Measurements from ENCODE around the gene CALB2.
A peak's percentile ranks its signal among the peaks of the same experiment; 100 is the strongest.

Gene CALB2

DNA sequence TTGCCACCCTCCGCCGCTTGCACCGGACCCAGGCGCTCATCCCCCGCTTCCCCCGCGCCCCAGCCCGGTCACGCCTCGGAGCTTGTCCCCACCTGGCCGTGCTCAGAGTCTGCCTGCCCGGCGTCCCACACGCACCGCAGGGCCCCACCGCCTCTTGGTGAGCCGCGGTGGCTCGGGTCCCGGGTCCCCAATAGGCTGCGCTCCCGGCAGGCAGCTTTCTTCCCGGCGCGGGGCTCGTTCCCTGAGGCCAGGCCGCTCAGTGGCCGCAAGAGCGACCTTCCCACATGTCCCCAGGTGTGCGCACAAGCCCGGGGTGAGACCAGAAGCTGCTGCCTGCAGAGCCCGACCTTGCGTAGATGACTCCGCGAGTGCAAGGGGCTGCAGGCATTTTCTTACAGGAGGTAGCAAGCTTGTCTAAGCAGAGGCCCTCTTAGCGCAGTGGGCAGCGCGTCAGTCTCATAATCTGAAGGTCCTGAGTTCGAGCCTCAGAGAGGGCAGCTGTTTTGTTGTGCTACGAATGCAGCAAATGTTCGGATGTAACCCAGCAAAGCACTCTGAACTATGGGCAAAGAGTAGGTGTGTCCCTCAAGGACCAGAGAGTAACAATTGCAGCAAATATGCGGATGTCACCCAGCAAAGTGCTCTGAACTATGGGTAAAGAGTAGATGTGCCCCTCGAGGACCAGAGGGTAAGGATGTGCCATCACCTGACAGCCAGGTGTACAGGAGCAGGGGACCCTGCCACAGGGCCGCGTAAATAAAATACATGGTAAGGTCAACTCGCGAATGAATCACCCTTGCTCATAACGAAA, 67.8 kb downstream of the CALB2 start:
- peak; percentile 45 for DNase-seq (ENCODE audit: low spot score)

DNA sequence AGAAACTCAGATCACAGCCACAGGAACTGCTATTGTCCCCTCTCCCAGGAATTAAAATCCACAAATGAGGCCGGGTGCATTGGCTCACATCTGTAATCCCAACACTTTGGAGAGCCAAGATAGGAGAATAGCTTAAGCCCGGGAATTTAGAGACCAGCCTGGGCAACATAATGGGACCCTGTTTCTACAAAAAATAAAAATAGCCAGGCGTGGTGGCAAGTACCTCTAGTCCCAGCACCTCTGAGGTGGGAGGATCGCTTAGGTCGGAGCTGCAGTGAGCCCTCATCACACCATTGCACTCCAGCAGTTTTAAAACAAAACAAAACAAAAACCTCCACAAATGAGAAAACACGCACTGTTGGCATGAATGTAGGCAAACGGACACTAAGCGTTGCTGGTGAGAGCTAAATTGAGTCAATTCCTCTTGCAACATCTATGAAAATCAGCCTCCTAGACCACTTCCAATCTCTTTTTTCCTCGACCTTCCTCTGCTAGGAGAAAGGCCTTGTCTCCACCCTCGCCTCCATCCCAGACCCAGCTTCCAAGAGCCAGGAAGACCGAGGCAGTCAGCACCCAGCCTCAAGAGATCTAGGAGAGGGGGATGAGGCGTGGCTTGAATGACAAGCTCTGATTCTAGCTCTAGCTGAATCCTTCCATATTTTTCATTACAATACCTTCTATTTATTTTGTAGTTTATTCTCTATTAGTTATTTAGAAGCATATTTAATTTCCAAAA, 68.5 kb downstream of the CALB2 start:
- no peak for DNase-seq (ENCODE audit: low spot score)

DNA sequence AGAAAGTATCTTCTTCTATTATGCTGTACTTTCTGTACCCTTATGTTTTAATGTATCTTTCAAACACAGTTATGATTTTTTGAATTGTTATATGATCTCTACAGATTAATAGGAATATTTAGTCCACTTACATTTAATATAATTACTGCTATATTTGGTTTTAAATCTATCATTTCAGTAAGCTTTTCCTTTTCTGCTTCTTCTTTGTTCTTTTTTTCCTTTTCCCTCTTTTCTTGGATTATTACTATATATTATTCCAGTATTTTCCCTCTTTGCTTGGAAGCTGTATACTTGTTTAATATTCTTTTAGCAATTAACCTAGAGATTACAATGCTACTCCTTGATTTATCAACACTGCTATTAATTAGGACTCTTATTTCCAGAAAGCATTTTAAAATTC, 69.9 kb downstream of the CALB2 start:
- no peak for DNase-seq (ENCODE audit: low spot score)

DNA sequence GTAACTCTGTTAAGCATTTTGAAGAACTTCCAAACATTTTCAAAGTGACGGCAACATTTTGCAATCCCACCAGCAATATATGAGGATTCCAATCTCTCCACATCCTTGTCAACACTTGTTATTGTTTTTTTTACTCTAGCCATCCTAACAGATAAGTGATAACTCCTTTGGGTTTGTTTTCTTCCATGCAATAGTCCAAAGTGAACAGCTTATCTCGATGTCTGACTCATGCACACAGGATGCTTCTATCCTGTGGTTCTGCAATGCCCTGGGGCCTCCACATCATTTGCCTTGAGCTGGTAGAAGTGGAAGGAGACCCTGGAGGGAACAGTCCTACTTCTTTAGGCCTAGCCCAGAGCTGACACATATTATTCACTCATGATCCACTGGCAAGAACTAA, 70.4 kb downstream of the CALB2 start:
- no peak for DNase-seq (ENCODE audit: low spot score)

DNA sequence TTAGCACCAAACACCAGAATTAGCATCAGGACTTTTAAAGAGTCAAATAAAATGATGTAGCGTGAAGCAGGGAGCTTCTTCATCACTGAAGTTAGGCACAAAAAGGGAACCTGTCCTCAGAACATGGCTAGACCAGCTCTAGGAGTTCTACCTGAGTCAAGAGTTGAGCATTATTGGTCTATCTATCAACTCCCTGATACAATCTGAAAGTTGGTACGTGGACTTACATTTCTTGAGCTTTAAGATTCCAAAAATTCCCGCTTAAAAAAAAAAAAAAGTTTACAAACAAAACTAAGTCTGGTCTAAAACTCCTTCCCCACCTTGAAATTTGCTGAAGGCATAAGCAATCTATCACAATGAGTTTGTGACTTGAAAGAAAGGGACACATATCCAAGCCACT, 71.1 kb downstream of the CALB2 start:
- DNase-seq (ENCODE audit: low spot score), result no peak

DNA sequence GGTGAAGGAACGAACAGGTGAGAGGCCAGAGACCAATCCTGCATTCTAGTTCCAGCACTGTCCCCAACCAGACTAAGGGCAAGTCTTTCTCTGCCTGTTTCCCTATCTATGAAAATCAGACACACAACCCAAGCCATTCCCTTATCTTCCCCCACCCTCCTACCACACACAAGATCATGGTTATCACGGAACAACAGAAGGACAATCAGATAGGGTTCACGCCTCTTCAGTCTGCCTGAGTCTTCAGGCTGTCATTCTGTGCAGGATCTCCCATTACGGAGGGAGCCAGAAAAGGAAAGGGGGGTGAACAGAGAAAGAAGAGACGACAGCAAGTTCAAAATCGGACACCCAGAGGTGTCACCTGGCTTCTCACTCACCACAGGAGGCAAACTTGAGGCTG, 72.2 kb downstream of the CALB2 start:
- no peak for DNase-seq (ENCODE audit: low spot score)

DNA sequence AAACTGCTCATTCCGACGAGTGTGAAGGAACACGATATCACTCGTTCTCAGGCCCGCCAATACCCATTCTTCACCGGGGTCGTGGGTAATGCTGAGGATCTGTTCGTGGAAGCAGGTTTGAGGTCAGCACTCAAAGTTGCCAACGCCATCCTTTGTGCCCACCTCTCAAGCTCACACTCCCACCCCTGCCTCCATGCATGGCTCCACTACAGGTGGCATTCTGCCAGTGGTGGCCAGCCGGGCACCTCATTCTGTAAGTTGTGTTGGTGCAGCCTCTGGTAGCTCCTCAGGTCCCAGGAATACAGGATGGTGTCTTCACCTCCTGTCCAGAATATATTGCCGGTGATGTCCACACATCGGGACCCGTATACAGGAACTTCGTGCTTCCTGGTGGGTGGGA, 72.7 kb downstream of the CALB2 start:
- DNase-seq (ENCODE audit: low spot score), result no peak

DNA sequence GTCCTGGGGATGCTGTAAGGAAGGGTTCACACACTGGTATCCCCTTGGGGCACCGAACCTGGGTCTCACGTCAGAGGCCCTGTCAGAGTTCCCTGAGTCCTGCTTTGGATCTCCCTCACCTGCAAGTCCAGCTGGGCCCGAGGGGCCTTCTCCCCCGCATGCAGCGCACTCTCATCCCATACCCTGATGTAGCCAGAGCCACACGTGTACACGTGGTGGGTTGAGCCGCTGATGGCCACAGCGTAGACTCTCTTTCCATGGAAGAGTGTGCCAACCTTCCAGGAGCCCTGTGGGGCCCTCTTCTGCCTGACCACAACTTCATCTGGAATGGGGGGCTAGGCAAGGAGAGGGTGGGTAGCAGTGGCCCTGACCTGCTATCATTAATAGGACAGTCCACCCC, 73.5 kb downstream of the CALB2 start:
- DNase-seq (ENCODE audit: low spot score), result no peak

DNA sequence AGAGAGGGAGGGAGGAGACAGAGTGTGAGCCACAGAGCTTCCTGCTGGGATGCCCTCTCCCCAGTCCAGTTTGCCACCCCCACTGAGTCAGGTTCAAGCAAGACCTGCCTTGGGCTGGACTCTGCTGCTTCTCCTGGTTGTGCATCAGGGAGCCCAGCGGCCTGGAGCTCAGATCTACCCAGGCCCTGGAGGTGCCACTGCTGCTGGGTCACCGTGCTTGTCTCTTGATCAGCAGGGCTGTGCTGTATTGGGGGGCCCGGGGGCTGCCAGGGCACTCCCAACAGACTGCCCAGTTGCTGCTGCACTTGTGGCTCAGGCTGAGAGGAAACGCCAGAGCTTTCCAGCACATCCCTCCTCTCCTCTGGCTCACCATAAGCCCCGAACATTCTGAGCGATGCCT, 74.4 kb downstream of the CALB2 start:
- DNase-seq (ENCODE audit: low spot score), result no peak

DNA sequence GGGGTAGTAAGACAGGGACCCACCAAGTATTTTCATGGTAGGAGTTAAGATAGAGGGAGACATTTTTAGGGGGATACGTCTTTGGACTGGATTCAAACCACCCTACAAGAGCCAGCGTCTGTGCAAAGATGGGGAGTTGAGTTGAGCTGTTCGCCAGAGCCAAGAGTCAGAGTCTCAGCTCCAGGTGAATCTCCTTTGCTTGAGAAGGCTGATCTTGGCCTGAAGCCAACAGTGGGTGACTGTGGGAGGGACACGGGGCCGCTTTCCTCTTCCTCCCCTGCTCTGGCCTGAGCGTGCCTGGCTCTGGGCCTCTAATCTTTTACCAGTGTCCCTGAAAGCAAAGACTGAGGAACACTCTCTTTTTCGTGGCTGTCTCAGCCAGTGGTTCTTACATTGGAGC, 78.0 kb downstream of the CALB2 start:
- no peak for DNase-seq (ENCODE audit: low spot score)

DNA sequence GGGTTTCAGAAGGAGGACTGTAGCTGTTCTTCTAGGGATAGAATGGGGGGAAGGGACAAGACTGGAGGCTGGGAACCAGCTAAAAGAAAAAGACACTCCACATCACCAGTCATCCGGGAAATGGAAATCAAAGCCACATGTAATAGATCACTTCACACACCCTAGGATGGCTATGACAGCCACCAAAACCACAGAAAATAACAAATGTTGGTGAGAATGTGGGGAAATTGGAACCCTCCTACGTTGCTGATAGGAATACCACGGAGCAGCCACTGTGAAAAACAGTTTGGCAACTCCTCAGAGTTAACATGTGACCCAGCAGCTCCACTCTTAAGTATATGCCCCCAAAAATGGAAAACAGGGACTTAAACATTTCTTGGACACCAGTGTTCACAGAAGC, 81.0 kb downstream of the CALB2 start:
- DNase-seq (ENCODE audit: low spot score), result no peak

All from AG08395 (cell line).